GM23338 (cell line): ENCODE data around the gene HEYL. TPM values are rescaled to one million over a fixed set of nuclear protein-coding genes. Genes with fewer than 3 reads are reported as not detected.

Source experiments
- ATAC-seq: fragments of 200-7000 bp; cut with Tn5 transposase; 3 replicates; pipeline ENCODE4 v1.9.1; 2020
- DNase-seq: peaks from one replicate; pipeline ENCODE4 v3.0.0-alpha.2; 2015; ENCODE audit warnings: low spot score
- H2AFZ ChIP-seq: fragments of 200-600 bp; sonication (generic); 2 replicates; pipeline ENCODE4 v1.8.0; 2016; ENCODE audit warnings: antibody characterized with exemption, mild to moderate bottlenecking, moderate library complexity
- H3F3A ChIP-seq: fragments of 200-600 bp; sonication (generic); replicated peaks from 2 replicates; pipeline ENCODE4 v1.8.0; 2017; ENCODE audit warnings: antibody characterized with exemption, mixed run types, low read depth
- H3K27ac ChIP-seq: fragments of 200-600 bp; sonication (generic); 2 replicates; pipeline ENCODE4 v1.6.1; 2016; ENCODE audit warnings: low read depth
- H3K27me3 ChIP-seq: fragments of 200-600 bp; sonication (generic); 2 replicates; pipeline ENCODE4 v1.8.0; 2016; ENCODE audit warnings: mild to moderate bottlenecking, mixed run types, moderate library complexity; ENCODE audit not compliant: insufficient read depth
- H3K36me3 ChIP-seq: fragments of 200-600 bp; sonication (generic); 2 replicates; pipeline ENCODE4 v1.8.0; 2016; ENCODE audit warnings: mild to moderate bottlenecking; ENCODE audit not compliant: insufficient read depth
- H3K4me1 ChIP-seq: fragments of 200-600 bp; sonication (generic); 2 replicates; pipeline ENCODE4 v1.8.0; 2016; ENCODE audit warnings: mild to moderate bottlenecking, moderate library complexity; ENCODE audit not compliant: insufficient read depth
- H3K4me2 ChIP-seq: fragments of 200-600 bp; sonication (generic); 2 replicates; pipeline ENCODE4 v1.7.1; 2017; ENCODE audit warnings: mixed run types
- H3K4me3 ChIP-seq: fragments of 200-600 bp; sonication (generic); 2 replicates; pipeline ENCODE4 v1.6.1; 2016; ENCODE audit warnings: mixed run types
- H3K79me2 ChIP-seq: fragments of 200-600 bp; sonication (generic); replicated peaks from 2 replicates; pipeline ENCODE4 v1.8.0; 2017; ENCODE audit warnings: mild to moderate bottlenecking; ENCODE audit not compliant: insufficient read depth
- H3K9me2 ChIP-seq: fragments of 200-600 bp; sonication (generic); 2 replicates; pipeline ENCODE4 v1.8.0; 2017; ENCODE audit not compliant: insufficient read depth
- H4K20me1 ChIP-seq: fragments of 200-600 bp; sonication (generic); replicated peaks from 2 replicates; pipeline ENCODE4 v1.8.0; 2017; ENCODE audit warnings: mild to moderate bottlenecking; ENCODE audit not compliant: insufficient read depth
- H3K27ac Mint-ChIP-seq: 2 replicates; pipeline ENCODE4 v1.8.0; 2020; ENCODE audit warnings: inconsistent platforms, mild to moderate bottlenecking, moderate library complexity, mixed read lengths
- H3K27me3 Mint-ChIP-seq: 3 replicates; pipeline ENCODE4 v1.8.0; 2022; ENCODE audit warnings: low read depth, mild to moderate bottlenecking, moderate library complexity, mixed read lengths, inconsistent platforms; ENCODE audit not compliant: insufficient read depth, poor library complexity
- H3K36me3 Mint-ChIP-seq: 3 replicates; pipeline ENCODE4 v1.8.0; 2021; ENCODE audit warnings: low read depth, mild to moderate bottlenecking, inconsistent platforms, moderate library complexity, mixed read lengths
- H3K4me1 Mint-ChIP-seq: 3 replicates; pipeline ENCODE4 v1.8.0; 2020; ENCODE audit warnings: mild to moderate bottlenecking, inconsistent platforms, mixed read lengths
- H3K4me3 Mint-ChIP-seq: 3 replicates; pipeline ENCODE4 v1.8.0; 2021; ENCODE audit warnings: moderate library complexity, mild to moderate bottlenecking, inconsistent platforms, mixed read lengths
- H3K9me3 Mint-ChIP-seq: 3 replicates; pipeline ENCODE4 v1.8.0; 2020; ENCODE audit warnings: moderate library complexity, mild to moderate bottlenecking, inconsistent platforms, mixed read lengths
- CREB1 ChIP-seq: fragments of 250-450 bp; sonication (Bioruptor Pico); IDR thresholded peaks from 2 replicates; pipeline ENCODE4 v1.5.0; 2020; ENCODE audit warnings: low read depth, mild to moderate bottlenecking, moderate library complexity
- CTCF ChIP-seq, 2 experiments: fragments of 200-600 bp in 1 of 2; sonication (generic) in 1 of 2; conservative IDR thresholded peaks; 2 replicates each; pipeline versions ENCODE4 v1.5.1 to v1.6.1; 2016 to 2017; ENCODE audit warnings: antibody characterized with exemption in 2 of 2, low read depth in 2 of 2, mild to moderate bottlenecking in 2 of 2, moderate library complexity in 1 of 2
- JUNB ChIP-seq: IDR thresholded peaks from one replicate; pipeline ENCODE4 v1.6.1; 2016; ENCODE audit warnings: antibody characterized with exemption; ENCODE audit not compliant: unreplicated experiment
- NANOG ChIP-seq: IDR thresholded peaks from 2 replicates; pipeline ENCODE4 v1.6.1; 2016; ENCODE audit warnings: antibody characterized with exemption, borderline replicate concordance
- POLR2AphosphoS5 ChIP-seq: IDR thresholded peaks from 2 replicates; pipeline ENCODE4 v1.6.1; 2016; ENCODE audit warnings: antibody characterized with exemption, low read depth
- ZNF114 ChIP-seq: fragments of 250-450 bp; sonication (Bioruptor Pico); IDR thresholded peaks from 2 replicates; pipeline ENCODE4 v1.5.0; 2020; ENCODE audit warnings: mild to moderate bottlenecking, moderate library complexity
- ZNF462 ChIP-seq: fragments of 250-450 bp; sonication (Bioruptor Pico); IDR thresholded peaks from 2 replicates; pipeline ENCODE4 v1.5.0; 2020; ENCODE audit warnings: mild to moderate bottlenecking, moderate library complexity
- polyA plus RNA-seq: library from polyadenylated mRNA; unstranded; fragments of >200 nt; fragmentation: Nextera tagmentation; extraction: Ambion mirVana; gene quantifications from 2 replicates; pipeline ENCODE4 v1.2.1, GENCODE V29; 2016
- total RNA-seq: library from RNA; depleted of rRNA; stranded (reverse); fragments of >200 nt; shearing (Covaris generic); gene quantifications from 2 replicates; pipeline ENCODE4 v1.2.3, GENCODE V29; 2014
- TF ChIP-seq, protein P1 (sequence below): IDR thresholded peaks from 2 replicates; pipeline ENCODE4 v1.6.1; 2016; ENCODE audit warnings: antibody characterized with exemption

HEYL gene
- total and polyA plus RNA-seq, 2 experiments from 2014 or later: 1.6 to 4.5 TPM

DNA sequence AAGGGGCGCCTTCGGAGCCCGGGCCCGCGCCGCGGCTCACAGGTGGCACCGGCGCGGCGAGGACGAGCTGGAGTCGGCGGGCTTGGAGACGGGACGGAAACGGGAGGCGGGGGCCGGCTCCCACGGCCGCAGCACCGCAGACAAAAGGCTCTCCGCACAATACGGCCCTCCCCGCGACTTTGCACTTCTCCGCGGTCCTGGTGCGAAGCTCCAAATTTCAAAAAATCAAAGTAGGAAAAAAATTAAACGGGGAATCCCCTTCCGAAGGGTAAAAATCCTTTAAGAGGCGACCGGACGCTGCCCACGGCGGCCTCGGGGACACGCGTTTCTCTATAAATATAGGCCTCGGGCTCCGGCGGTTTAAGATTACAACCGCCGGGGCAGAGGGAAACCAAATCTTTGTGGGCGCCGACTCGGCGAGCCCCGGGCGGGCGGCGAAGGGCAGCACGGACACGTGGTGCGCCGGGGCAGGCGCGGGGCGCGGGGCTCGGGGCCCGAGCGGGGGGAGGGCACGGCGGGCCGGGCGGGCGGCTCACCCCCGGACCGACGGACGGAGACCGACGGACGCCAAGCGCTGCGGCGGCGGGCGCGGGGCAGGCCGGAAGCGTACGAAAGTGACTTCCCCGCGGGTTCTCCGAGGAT is 63.3 kb downstream of the HEYL start (continued):
- TF ChIP-seq, protein P1, sequence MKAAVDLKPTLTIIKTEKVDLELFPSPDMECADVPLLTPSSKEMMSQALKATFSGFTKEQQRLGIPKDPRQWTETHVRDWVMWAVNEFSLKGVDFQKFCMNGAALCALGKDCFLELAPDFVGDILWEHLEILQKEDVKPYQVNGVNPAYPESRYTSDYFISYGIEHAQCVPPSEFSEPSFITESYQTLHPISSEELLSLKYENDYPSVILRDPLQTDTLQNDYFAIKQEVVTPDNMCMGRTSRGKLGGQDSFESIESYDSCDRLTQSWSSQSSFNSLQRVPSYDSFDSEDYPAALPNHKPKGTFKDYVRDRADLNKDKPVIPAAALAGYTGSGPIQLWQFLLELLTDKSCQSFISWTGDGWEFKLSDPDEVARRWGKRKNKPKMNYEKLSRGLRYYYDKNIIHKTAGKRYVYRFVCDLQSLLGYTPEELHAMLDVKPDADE: no peak
- TF ChIP-seq JUNB (no peak), ZNF114 (CRISPR knock-in tag) (no peak), CREB1 (CRISPR knock-in tag) (no peak)

DNA sequence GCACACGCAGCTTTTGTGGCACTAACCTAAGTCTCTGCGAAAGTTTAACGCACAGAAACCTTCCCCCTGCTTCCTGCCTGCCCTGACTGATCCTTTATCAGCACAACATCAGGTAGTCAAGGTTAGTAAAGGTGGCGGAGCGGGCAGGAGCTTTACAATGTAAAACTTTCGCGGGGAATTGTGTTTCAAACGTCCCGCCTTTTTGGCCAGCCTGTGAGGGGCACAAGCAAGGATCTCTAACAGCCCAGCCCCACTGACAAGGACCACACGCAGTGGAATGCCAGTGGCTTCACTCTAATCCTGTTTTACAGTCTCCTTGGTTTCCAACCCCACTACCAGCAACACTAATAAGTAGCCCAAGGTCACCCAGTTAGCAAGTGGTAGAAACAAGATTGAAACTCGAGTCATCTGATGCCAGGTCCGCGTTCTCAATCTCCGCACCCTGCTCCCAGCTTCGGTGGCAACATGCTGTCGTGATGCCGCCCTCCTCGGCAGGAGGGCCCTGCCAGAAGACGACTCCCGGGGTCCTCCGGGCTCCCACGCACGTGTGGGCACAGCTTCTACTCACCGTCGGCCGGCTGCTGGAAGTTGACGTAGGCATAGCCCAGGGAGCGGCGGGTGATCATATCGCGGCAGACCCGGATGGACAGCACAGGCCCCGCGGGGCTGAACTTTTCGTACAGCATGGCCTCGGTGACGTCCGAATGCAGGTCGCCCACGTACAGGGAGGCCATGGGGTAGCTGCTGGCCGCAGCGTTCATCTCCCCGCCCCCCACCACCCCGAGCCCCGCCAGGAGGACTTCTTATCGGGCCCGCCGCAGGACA is 64.0 kb downstream of the HEYL start:
- H3K4me3 ChIP-seq: peak overlapping the region; percentile 95
- peaks cover 19% of the 10 kb centered on the region for H3K4me1 ChIP-seq
- peaks cover 55% of the 10 kb centered on the region for H3K36me3 Mint-ChIP-seq
- peak; percentile 28 for DNase-seq
- H3K27me3 Mint-ChIP-seq: peaks cover 9% of the 10 kb centered on the region
- H3K27ac ChIP-seq: peak overlapping the region; percentile 55; the same call in 1 of the 2 replicates
- H3K27ac Mint-ChIP-seq: peak overlapping the region; percentile 24
- H4K20me1 ChIP-seq: peaks cover 48% of the 10 kb centered on the region
- no peak overlapping the region for H2AFZ ChIP-seq
- no peaks in the 10 kb centered on the region for H3K9me3 Mint-ChIP-seq
- TF ChIP-seq NANOG (no peak), ZNF462 (CRISPR knock-in tag) (no peak), POLR2AphosphoS5 (no peak), CTCF (conservative IDR thresholded peaks at IDR 0.05; ENCODE audit: low read depth in 2 of 2) (no peak), CREB1 (CRISPR knock-in tag) (no peak)
- TF ChIP-seq, protein P1: no peak
- H3K36me3 ChIP-seq: peaks cover 28% of the 10 kb centered on the region
- peaks cover 22% of the 10 kb centered on the region for H3K4me1 Mint-ChIP-seq
- H3K79me2 ChIP-seq: peaks cover 56% of the 10 kb centered on the region
- H3F3A ChIP-seq: peaks cover 9% of the 10 kb centered on the region
- peak overlapping the region; percentile 92 for H3K4me3 Mint-ChIP-seq
- no peaks in the 10 kb centered on the region for H3K27me3 ChIP-seq
- no peaks in the 10 kb centered on the region for H3K9me2 ChIP-seq
- ATAC-seq: peak; percentile 26
- peak overlapping the region; percentile 97 for H3K4me2 ChIP-seq
